Uterus (tissue), 4 donors: ENCODE results near the gene SMAD2. TPM values are rescaled to one million over a fixed set of nuclear protein-coding genes. Genes with fewer than 3 reads are reported as not detected.

Experiments used
- DNase-seq, 2 donors: peaks; one replicate each; pipeline ENCODE4 v3.0.0-alpha.2; 2019 to 2020
- H3K27ac ChIP-seq, 2 donors: fragments of 200-600 bp; sonication (generic); 1 replicate in 1 of 2; 2 replicates in 1 of 2; pipeline ENCODE4 v1.5.1; 2016 to 2018
- H3K27me3 ChIP-seq, 2 donors: fragments of 200-600 bp; sonication (generic); one replicate each; pipeline ENCODE4 v1.5.1; 2018 to 2019; ENCODE audit warnings: control low read depth in 1 of 2
- H3K36me3 ChIP-seq, 2 donors: fragments of 200-600 bp; sonication (generic); one replicate each; pipeline ENCODE4 v1.5.1; 2019; ENCODE audit warnings: control low read depth in 1 of 2
- H3K4me1 ChIP-seq, 2 donors: fragments of 200-600 bp; sonication (generic); one replicate each; pipeline ENCODE4 v1.5.1; 2018 to 2019; ENCODE audit warnings: control low read depth in 1 of 2
- H3K4me3 ChIP-seq, 2 donors: fragments of 200-600 bp; sonication (generic); 1 replicate in 1 of 2; 2 replicates in 1 of 2; pipeline ENCODE4 v1.5.1; 2018 to 2019; ENCODE audit warnings: mild to moderate bottlenecking in 1 of 2
- H3K9me3 ChIP-seq, 2 donors: fragments of 200-600 bp; sonication (generic); one replicate each; pipeline ENCODE4 v1.5.1; 2019; ENCODE audit warnings: control low read depth in 1 of 2
- POLR2A ChIP-seq, 2 donors: fragments of 450-650 bp; IDR thresholded peaks; one replicate each; pipeline ENCODE4 v1.6.1; 2016; ENCODE audit warnings: antibody characterized with exemption in 2 of 2, mild to moderate bottlenecking in 1 of 2, moderate library complexity in 1 of 2
- intact Hi-C: fragments of 100-400 bp; cut with DNase I; formaldehyde crosslinking; loops from one replicate; pipeline ENCODE4 v1.15.1; 2023; ENCODE audit warnings: low total_unique reads
- total RNA-seq, 4 donors: library from RNA; depleted of rRNA in 3 of 4; stranded (reverse); fragments of >200 nt in 3 of 4; gene quantifications; one replicate each; pipeline versions ENCODE4 v1.1.0 to v1.2.4, GENCODE V29; 2014 to 2023
- TF ChIP-seq, protein P1 (sequence below), 4 experiments: fragments of 200-600 bp in 2 of 4; fragments of 450-650 bp in 2 of 4; sonication (generic) in 2 of 4; IDR thresholded peaks; one replicate each; pipeline ENCODE4 v1.5.1; 2016 to 2019; ENCODE audit warnings: antibody characterized with exemption in 4 of 4, mild to moderate bottlenecking in 2 of 4, moderate library complexity in 1 of 4
- donor health status: DM: yes; HTN: yes; CAD: no.

SMAD2 gene
- total RNA-seq, 4 donors from 2014 or later = 107 to 237 (median 142) TPM

- H3K4me1 ChIP-seq = no peaks in the 10 kb centered on the region
- H3K4me3 ChIP-seq = no peak overlapping the region
- TF ChIP-seq, protein P1, sequence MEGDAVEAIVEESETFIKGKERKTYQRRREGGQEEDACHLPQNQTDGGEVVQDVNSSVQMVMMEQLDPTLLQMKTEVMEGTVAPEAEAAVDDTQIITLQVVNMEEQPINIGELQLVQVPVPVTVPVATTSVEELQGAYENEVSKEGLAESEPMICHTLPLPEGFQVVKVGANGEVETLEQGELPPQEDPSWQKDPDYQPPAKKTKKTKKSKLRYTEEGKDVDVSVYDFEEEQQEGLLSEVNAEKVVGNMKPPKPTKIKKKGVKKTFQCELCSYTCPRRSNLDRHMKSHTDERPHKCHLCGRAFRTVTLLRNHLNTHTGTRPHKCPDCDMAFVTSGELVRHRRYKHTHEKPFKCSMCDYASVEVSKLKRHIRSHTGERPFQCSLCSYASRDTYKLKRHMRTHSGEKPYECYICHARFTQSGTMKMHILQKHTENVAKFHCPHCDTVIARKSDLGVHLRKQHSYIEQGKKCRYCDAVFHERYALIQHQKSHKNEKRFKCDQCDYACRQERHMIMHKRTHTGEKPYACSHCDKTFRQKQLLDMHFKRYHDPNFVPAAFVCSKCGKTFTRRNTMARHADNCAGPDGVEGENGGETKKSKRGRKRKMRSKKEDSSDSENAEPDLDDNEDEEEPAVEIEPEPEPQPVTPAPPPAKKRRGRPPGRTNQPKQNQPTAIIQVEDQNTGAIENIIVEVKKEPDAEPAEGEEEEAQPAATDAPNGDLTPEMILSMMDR (IDR thresholded peaks at IDR 0.05) = no peak
- TF ChIP-seq POLR2A (IDR thresholded peaks at IDR 0.05) = no peak
- intact Hi-C loops = no loop called here
- no peaks in the 10 kb centered on the region for H3K27me3 ChIP-seq
- DNase-seq = no peak
- H3K9me3 ChIP-seq = no peaks in the 10 kb centered on the region
- no peak overlapping the region for H3K27ac ChIP-seq
- no peaks in the 10 kb centered on the region for H3K36me3 ChIP-seq
Observed at GRCh38 chr18:47975105-47975504, 44.6 kb upstream of the SMAD2 start.

GRCh38 chr18:47970664-47971531 lies 40.4 kb upstream of the SMAD2 start:
- no peaks in the 10 kb centered on the region for H3K4me1 ChIP-seq
- TF ChIP-seq, protein P1 (IDR thresholded peaks at IDR 0.05) = no peak
- no peak for TF ChIP-seq POLR2A (IDR thresholded peaks at IDR 0.05)
- no peak overlapping the region for H3K4me3 ChIP-seq
- intact Hi-C loops = no loop called here
- no peak overlapping the region for H3K27ac ChIP-seq
- H3K9me3 ChIP-seq = no peaks in the 10 kb centered on the region
- DNase-seq = no peak
- no peaks in the 10 kb centered on the region for H3K36me3 ChIP-seq
- H3K27me3 ChIP-seq = no peaks in the 10 kb centered on the region

DNA sequence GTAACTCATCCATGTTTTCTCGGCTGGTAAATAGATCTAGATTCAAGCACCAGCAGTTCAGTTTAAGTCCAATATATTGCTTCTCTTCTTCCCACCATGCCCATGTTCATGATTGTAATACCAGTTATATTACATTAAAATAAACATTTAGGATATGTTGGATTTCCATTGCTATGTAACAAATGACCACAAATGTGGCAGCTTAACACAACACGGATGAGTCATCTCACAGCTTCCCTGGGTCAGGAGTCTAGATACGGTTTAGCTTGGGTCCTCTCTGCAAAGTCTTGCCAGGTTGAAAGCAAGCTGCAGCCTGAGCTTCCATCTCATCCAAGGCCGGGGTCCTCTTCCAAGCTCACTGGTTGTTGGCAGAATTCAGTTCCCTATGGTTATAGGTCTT lies 39.4 kb upstream of the SMAD2 start:
- no peak for TF ChIP-seq POLR2A (IDR thresholded peaks at IDR 0.05)
- Histone ChIP-seq H3K36me3 (no peaks in the 10 kb centered on the region), H3K9me3 (no peaks in the 10 kb centered on the region), H3K4me3 (no peak overlapping the region), H3K4me1 (no peaks in the 10 kb centered on the region), H3K27ac (no peak overlapping the region), H3K27me3 (no peaks in the 10 kb centered on the region)
- DNase-seq = no peak
- intact Hi-C loops = no loop called here

DNA sequence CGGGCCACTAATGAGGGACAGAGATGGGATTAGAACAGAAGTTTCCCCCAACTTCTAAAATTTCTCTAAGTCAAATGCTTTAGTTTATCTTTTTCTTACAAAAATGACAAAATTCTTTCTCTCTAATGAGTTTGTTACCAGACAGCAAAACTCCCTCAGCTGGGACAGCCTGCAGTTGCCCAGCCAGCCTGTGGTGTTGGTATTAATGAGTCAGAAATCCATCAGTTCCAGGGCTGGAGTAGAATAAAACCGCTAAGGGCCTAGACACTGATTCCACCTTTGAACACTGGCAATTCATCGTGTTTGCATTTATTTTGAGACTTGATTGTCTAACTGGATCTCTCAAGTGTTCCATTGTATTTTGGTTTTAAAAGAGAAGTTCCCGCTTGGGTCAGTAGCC lies 38.3 kb upstream of the SMAD2 start:
- no peaks in the 10 kb centered on the region for H3K4me1 ChIP-seq
- no peak overlapping the region for H3K4me3 ChIP-seq
- TF ChIP-seq, protein P1 (IDR thresholded peaks at IDR 0.05) = no peak
- no peak for TF ChIP-seq POLR2A (IDR thresholded peaks at IDR 0.05)
- H3K9me3 ChIP-seq = no peaks in the 10 kb centered on the region
- DNase-seq = no peak
- H3K36me3 ChIP-seq = no peaks in the 10 kb centered on the region
- no peaks in the 10 kb centered on the region for H3K27me3 ChIP-seq
- intact Hi-C loops = no loop called here
- H3K27ac ChIP-seq = no peak overlapping the region

DNA sequence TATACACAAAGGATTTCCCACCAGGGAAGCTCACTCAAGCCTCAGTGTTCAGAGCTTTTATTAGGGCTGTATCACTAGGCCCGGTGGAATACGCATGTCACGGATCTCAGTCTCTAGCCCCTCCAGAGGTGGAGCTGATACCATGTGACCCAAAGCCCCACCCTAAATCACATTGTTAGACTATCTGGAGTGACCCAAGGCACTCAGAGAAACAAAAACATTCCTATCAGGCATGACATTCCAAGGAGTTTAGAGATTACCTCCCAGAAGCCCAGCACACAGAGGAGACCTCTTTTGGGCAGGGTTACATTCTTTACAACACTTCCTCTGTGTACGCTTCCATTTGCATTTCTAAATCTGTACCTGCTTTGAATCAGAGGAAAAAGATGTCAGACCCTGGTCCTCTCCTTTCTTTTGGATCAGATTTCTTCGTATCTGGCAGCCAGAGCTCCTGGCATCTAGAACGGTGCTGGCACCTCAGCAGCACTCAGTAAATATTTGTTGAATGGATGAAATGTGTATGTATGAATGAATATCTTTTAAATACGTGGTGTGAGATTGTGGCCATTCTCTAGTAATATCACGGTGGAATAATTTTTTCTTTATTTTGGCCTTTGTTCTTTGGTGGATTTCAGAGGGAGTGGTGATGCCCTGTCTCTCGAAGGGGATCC lies 37.7 kb upstream of the SMAD2 start:
- Histone ChIP-seq H3K27ac (no peak overlapping the region), H3K27me3 (no peaks in the 10 kb centered on the region), H3K4me1 (no peaks in the 10 kb centered on the region), H3K36me3 (no peaks in the 10 kb centered on the region), H3K4me3 (no peak overlapping the region), H3K9me3 (no peaks in the 10 kb centered on the region)
- TF ChIP-seq, protein P1 (IDR thresholded peaks at IDR 0.05) = no peak
- TF ChIP-seq POLR2A (IDR thresholded peaks at IDR 0.05) = no peak
- DNase-seq = no peak
- intact Hi-C loops = no loop called here
